DMS114 treated with DMSO at 0.1 percent for 48 hours (cell line): ENCODE measurements around the gene PARN.

Experiments
- DNase-seq: peaks from one replicate; lab custom pipeline; 2025; ENCODE audit not compliant: unreplicated experiment; lab: John Stamatoyannopoulos, UW

PARN gene

GRCh38 chr16:14530046-14530445 is 100.0 kb downstream of the PARN start:
- DNase-seq = no peak

GRCh38 chr16:14529010-14529669 is 100.9 kb downstream of the PARN start:
- peak; percentile 40 for DNase-seq

GRCh38 chr16:14528306-14528705 is 101.8 kb downstream of the PARN start:
- no peak for DNase-seq

DNA sequence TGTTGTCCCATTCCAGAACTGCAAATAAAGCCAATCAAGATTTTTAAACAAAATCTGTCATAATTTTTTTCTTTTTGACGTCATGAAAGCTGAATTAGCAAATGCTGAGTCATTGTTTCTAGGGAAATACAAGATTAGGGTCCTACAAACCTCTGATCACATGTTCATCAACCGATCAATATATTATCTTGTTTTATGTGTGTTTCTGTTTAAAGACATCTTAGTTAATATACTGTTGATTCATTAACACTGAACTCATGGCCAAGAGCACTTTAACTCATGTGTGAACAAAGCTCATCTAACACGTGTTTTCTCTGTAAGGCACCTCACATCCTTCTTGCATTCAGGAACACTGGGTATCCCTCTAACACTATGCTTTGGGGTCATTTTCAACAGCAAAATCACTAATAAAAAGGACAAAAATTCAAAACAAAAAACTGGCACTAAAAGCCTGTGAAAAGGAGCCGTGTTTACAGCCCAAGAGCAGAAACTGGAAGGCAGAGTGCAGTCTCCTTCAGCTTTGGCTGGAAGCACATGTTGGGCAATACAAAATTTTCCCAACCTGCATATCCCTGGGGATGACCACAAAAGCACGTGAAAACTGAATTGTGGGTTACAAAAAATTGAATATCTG is 102.5 kb downstream of the PARN start:
- no peak for DNase-seq

GRCh38 chr16:14525596-14525995 is 104.5 kb downstream of the PARN start:
- DNase-seq = no peak

- DNase-seq = no peak
Observed at GRCh38 chr16:14524979-14525378, 105.1 kb downstream of the PARN start.

DNA sequence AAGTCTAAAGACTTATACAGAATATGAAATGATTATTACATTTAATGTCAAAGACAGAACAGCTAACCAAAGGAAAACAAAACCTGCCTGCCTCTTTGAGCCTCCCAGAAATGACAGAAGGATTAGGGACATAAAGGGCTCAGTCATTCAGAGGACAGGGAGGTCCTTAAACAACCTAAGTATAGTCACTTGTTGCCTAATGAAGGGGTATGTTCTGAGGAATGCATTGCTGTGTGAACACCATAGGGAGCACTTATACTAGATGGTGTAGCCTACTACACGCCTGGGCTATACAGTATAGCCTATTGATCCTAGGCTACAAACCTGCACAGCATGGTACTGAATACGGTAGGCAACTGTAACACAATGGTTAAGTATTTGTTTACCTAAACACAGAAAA is 106.4 kb downstream of the PARN start:
- no peak for DNase-seq

DNA sequence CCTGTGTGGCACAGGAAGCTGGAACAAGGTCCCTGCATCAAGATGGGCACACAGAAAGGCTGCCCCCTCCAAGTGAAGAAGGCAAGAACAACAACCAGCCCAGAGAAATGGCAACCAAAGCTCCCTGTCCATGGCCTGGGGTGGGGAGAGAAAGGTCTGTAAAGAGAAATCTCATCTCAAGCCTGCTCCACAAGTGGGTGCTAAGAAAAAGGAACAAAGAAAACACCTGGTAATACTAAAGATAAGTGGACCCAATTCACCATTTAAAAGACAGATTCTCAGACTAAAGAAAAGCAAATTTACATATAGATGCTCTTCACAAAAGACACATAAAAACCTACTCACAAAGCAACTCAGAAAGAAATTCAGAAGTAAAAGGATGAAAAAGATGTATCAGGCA is 107.4 kb downstream of the PARN start:
- no peak for DNase-seq

DNA sequence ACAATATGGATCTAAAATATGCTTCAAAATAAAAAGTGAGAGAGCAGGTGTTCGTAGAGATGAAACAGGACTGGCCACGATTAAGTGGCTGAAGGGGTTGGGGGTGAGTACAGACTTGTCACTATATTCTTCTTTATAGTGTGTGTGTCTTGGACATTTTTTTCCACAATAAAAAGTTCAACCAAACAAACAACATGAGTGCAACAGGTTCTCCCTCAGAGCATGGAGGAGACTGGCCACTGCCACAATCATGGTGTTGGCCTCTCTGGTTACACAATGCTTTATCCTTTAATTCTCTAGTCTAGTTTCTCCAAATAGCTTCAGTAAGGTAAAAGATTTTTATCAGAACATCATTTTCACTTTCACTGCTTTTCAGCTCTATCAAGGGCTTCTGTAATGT is 109.3 kb downstream of the PARN start:
- no peak for DNase-seq

DNA sequence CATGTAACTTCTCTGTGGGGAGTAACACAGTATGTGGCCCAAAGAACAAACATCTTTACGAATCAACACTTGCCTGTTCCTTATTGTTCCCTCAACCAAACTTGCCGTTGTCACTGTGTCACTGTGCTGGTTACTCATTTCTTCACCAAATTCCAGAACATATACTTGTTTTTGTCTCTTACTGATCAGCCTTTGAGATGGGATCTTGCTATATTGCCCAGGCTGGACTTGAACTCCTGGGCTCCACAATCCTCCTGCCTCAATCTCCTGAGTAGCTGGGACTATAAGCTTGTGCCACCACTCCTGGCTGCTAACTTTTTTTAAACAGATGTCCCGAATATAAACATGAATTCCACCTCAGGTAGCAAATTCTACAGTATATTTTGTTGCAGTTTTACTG is 115.1 kb downstream of the PARN start:
- no peak for DNase-seq

GRCh38 chr16:14513389-14514107 is 116.5 kb downstream of the PARN start:
- no peak for DNase-seq

DNA sequence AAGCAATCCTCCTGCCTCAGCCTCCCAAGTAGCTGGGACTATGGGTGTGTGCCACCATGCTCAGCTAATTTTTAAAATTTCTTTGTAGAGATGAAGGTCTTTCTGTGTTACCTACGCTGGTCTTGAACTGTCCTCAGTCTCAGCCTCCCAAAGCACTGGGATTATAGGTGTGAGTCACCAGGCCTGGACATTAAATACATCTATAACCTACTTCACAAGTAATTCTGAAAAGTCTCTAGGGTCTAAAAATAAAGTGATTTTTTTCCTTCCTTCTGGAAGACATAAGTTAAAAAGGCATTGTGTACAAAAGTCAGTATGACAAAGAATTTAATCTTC is 118.3 kb downstream of the PARN start:
- no peak for DNase-seq

- DNase-seq = no peak
Observed at GRCh38 chr16:14510939-14511799, 118.9 kb downstream of the PARN start.

DNA sequence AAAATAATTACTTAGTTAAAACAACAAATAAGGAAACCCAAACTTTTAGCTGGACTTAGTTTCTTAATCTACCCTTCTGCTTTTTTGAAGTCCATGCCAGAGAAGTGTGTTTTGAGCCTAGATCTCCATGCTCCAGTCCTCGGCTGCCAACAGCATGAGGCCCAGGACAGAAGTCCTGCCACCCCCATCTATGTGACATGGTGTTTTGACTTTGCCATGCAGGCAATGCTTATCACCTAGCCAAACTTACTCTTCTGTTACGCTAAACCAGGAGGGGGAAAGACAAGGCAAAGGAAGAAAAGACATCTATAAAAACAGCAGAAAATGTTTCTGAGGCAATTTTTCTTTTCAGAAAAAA is 119.5 kb downstream of the PARN start:
- no peak for DNase-seq

- no peak for DNase-seq
Observed at GRCh38 chr16:14509675-14510132, 120.4 kb downstream of the PARN start.

GRCh38 chr16:14509055-14509454 is 121.0 kb downstream of the PARN start:
- no peak for DNase-seq

DNA sequence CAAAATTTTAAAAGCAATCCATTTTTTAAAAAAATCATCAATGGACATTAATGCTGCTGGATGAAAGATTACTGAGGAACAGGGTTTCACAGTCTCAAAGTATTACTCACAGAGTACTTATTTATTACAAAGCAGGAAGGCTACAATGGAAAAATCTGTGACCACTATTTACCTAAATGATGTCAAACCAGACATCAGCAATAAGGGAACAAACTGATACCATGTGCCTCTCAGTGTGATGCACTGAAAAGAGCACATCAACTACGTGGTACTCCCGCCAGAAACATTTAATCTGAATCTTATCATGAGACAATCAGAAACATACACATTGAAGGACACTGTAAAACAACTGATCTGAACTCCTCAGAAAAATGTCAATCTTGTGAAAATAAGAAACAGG is 124.2 kb downstream of the PARN start:
- DNase-seq = no peak

DNA sequence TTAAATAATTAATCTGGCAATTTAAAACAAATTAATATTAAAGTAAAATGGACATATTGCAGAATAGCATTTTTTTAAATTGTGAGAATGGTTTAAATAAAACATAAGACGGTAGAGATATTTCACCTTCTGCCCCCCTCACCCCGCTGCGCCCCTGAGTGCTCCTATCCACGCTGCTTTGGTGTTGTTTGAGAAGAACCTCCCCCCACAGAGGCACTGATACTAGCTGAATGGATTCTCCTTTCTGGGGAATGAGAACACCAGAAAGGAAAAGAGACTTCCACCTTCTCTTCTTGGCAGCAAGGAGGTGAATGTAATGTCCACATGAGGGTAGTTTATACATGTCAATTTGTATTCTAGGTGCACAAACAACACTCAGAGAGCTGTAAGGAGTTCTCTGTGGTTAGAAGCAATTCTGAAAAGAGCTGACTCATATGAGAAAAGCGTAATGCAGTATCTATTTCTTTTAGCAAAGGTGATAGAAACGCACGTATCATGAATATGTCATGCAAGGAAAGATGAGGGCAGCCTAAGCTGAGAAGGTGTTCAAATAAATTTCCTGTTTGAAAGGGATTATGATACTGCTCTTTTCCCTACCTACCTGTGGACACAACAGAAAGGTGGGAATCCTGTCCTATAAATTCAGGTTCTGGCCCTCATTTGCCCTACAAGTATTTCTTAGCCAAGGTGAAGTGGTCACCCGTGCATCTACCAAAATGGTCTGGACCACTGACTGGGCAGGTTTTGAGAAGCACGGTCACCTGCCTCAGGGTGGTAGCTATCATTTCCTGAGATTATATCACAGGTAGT is 126.9 kb downstream of the PARN start:
- DNase-seq = no peak

- DNase-seq = no peak
Observed at GRCh38 chr16:14502256-14502875, 127.7 kb downstream of the PARN start.
